RKO (cell line): ENCODE data around the gene RBBP6.
"Not testable (repeated sequence)": the region's sequence is repeated elsewhere in the genome, so short reads cannot be mapped to it uniquely, and the experiment has no call there.

Experiments
- DNase-seq: peaks from one replicate; pipeline ENCODE4 v3.0.0-alpha.2; 2016; ENCODE audit warnings: low spot score

The RBBP6 gene

GRCh38 chr16:24568392-24568791, 29.0 kb downstream of the RBBP6 start:
- peak; percentile 19 for DNase-seq

- DNase-seq = no peak
These were observed 31.7 kb downstream of the RBBP6 start for GRCh38 chr16:24571096-24571495.

GRCh38 chr16:24572069-24572468, 32.7 kb downstream of the RBBP6 start:
- no peak for DNase-seq

- no peak for DNase-seq
These were observed 33.8 kb downstream of the RBBP6 start for GRCh38 chr16:24573141-24573540.

GRCh38 chr16:24574515-24575485, 35.4 kb downstream of the RBBP6 start:
- not testable (repeated sequence) for DNase-seq

- not testable (repeated sequence) for DNase-seq
These were observed 36.4 kb downstream of the RBBP6 start for GRCh38 chr16:24575791-24576190.

- peak; percentile 7 for DNase-seq
These were observed 37.8 kb downstream of the RBBP6 start for GRCh38 chr16:24577167-24577566.

- DNase-seq = peak; percentile 16
These were observed 41.3 kb downstream of the RBBP6 start for GRCh38 chr16:24580665-24581064.

- DNase-seq = no peak
These were observed 44.1 kb downstream of the RBBP6 start for GRCh38 chr16:24583494-24583893.

- no peak for DNase-seq
These were observed 50.6 kb downstream of the RBBP6 start for GRCh38 chr16:24589997-24590396.

GRCh38 chr16:24598777-24599437, 59.5 kb downstream of the RBBP6 start:
- no peak for DNase-seq

GRCh38 chr16:24609417-24609739, 70.0 kb downstream of the RBBP6 start:
- DNase-seq = no peak

- DNase-seq = no peak
These were observed 70.5 kb downstream of the RBBP6 start for GRCh38 chr16:24609740-24610415.

GRCh38 chr16:24610416-24610755, 71.0 kb downstream of the RBBP6 start:
- DNase-seq = no peak

GRCh38 chr16:24611310-24611709, 71.9 kb downstream of the RBBP6 start:
- DNase-seq = no peak

GRCh38 chr16:24612656-24613055, 73.3 kb downstream of the RBBP6 start:
- DNase-seq = no peak

GRCh38 chr16:24613267-24613666, 73.9 kb downstream of the RBBP6 start:
- DNase-seq = not testable (repeated sequence)

GRCh38 chr16:24617502-24617901, 78.1 kb downstream of the RBBP6 start:
- DNase-seq = no peak
